ENCODE data around the gene HGD. TPM values are rescaled to one million over a fixed set of nuclear protein-coding genes. Genes with fewer than 3 reads are reported as not detected.

Gene HGD
- total and polyA plus RNA-seq, 2 donors (not counting 3 experiments of a cell fraction or from before 2014, with no cell fraction given) = 0.18 to 0.22 TPM

DNA sequence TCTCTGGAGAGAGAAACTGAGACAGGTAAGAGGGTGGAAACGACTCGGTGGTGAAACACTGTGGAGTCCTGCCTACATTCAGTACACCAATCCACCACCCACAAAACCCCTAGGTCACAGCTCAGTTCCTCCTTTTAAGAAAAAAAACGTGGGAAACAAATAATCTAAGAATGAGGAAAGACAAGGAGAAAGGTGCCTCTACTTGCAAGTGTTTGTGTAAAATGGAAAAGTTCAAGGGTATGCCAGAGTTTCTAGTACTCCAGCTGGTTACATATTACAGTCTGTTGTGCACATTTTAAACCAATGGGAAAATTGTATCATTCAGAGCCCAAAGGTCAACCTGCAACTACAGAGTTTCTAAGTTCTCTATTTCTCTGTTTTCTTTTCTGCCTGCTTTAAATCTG lies 32.2 kb downstream of the HGD start:
- intact Hi-C loops (cut with micrococcal nuclease) (no loop called here), dilution Hi-C loops (cut with MboI; ENCODE audit: extremely low pct_ligation_motif_present, low sequenced_read_pairs) (no loop called here)
- FAIRE-seq (no peak), DNase-seq (ENCODE audit: low read depth, low spot score) (no peak)
- no peak for TF ChIP-seq POLR2A (IDR thresholded peaks at IDR 0.05; ENCODE audit: low read depth, low read length)
- TF ChIP-seq EZH2 (IDR thresholded peaks at IDR 0.05; ENCODE audit: borderline replicate concordance, low read depth, low read length, severe bottlenecking) = no peak
- TF ChIP-seq GATA2 (IDR thresholded peaks at IDR 0.05; ENCODE audit: insufficient read depth, insufficient read length, low read depth, low read length) = no peak
- no peak for TF ChIP-seq MYC (IDR thresholded peaks at IDR 0.05; ENCODE audit: low read depth, low read length)
- no peak for TF ChIP-seq JUN (IDR thresholded peaks at IDR 0.05; ENCODE audit: borderline replicate concordance, insufficient read depth, insufficient read length, low read depth)
- no peak for TF ChIP-seq POLR2AphosphoS5 (IDR thresholded peaks at IDR 0.05; ENCODE audit: insufficient read depth, low read depth, low read length)
- TF ChIP-seq, protein P1, sequence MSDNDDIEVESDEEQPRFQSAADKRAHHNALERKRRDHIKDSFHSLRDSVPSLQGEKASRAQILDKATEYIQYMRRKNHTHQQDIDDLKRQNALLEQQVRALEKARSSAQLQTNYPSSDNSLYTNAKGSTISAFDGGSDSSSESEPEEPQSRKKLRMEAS (IDR thresholded peaks at IDR 0.05; ENCODE audit: insufficient read depth, insufficient read length) = no peak
- no peak for TF ChIP-seq FOS (IDR thresholded peaks at IDR 0.05; ENCODE audit: borderline replicate concordance, insufficient read depth, low read length)
- TF ChIP-seq, protein P2, sequence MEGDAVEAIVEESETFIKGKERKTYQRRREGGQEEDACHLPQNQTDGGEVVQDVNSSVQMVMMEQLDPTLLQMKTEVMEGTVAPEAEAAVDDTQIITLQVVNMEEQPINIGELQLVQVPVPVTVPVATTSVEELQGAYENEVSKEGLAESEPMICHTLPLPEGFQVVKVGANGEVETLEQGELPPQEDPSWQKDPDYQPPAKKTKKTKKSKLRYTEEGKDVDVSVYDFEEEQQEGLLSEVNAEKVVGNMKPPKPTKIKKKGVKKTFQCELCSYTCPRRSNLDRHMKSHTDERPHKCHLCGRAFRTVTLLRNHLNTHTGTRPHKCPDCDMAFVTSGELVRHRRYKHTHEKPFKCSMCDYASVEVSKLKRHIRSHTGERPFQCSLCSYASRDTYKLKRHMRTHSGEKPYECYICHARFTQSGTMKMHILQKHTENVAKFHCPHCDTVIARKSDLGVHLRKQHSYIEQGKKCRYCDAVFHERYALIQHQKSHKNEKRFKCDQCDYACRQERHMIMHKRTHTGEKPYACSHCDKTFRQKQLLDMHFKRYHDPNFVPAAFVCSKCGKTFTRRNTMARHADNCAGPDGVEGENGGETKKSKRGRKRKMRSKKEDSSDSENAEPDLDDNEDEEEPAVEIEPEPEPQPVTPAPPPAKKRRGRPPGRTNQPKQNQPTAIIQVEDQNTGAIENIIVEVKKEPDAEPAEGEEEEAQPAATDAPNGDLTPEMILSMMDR (IDR thresholded peaks at IDR 0.05; ENCODE audit: extremely low read depth in 1 of 2, insufficient read depth in 1 of 2, low read depth in 1 of 2, low read length in 2 of 2) = no peak
- Histone ChIP-seq H3K9me1 (replicated peaks; ENCODE audit: control insufficient read depth, extremely low read depth, insufficient read depth, low read length) (no peaks in the 10 kb centered on the region), H3K27ac (ENCODE audit: insufficient read depth, low read depth, low read length) (no peak overlapping the region), H3K4me3 (replicated peaks in 1 of 3; ENCODE audit: insufficient read depth in 1 of 3, low read depth in 1 of 3, low read length in 3 of 3) (no peak overlapping the region), H3K9ac (replicated peaks; ENCODE audit: extremely low read depth, insufficient read depth, low read length) (no peak overlapping the region), H3K36me3 (ENCODE audit: control insufficient read depth in 2 of 2, extremely low read depth in 1 of 2, insufficient read depth in 2 of 2, low read length in 2 of 2) (no peaks in the 10 kb centered on the region), H3K4me1 (ENCODE audit: control insufficient read depth, extremely low read depth, insufficient read depth, low read length) (no peaks in the 10 kb centered on the region), H3K9me3 (replicated peaks; ENCODE audit: control insufficient read depth, insufficient read depth, low read length) (no peaks in the 10 kb centered on the region), H3K27me3 (ENCODE audit: control insufficient read depth in 2 of 2, insufficient read depth in 2 of 2, low read length in 2 of 2) (peaks cover 0 to 2% of the 10 kb centered on the region in 2 experiments), H3K4me2 (ENCODE audit: insufficient read depth, low read length) (no peak overlapping the region), H2AFZ (ENCODE audit: low read depth, low read length) (no peak overlapping the region), H3K79me2 (ENCODE audit: control insufficient read depth, insufficient read depth, low read length) (no peaks in the 10 kb centered on the region), H4K20me1 (replicated peaks; ENCODE audit: control insufficient read depth, extremely low read depth, insufficient read depth, low read length) (no peaks in the 10 kb centered on the region)
- no TSS peak for BruUV-seq (replicated peaks)
- CTCF ChIA-PET = interaction anchor here (1.0 kb wide), 1 partner anchor 23 kb away, joined by 3 read pairs; no protein-coding TSS in a partner anchor
- POLR2A ChIA-PET = no interaction called here
